ENCODE results near the gene ABLIM3.

The ABLIM3 gene

DNA sequence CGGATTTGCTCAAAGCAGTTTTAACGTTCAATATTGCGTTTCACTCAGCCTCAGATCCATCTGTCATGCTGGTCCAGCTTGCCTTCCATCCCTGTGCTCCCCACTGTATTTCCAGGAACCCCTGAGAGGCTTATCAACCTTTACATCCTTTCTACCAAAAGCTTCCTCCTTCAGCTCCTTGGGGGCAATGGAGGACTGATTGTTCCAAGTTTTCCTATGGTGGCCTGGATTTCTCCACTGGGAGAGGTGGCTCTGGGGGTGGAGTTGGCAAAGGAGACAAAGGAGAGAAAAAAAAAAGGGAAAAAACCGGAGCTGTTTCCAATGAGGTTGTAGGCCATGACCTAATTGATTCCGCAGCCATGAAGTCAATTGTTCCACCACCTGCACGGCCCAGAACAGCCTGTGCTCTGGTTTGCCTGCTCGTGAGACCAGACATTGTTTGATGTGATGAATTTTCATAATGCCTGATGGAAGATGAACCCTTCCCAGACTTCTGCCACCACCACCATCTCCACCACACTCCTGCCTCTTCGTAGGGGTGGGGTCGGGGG is 54.1 kb downstream of the ABLIM3 start:
- DNase-seq = no peak

DNA sequence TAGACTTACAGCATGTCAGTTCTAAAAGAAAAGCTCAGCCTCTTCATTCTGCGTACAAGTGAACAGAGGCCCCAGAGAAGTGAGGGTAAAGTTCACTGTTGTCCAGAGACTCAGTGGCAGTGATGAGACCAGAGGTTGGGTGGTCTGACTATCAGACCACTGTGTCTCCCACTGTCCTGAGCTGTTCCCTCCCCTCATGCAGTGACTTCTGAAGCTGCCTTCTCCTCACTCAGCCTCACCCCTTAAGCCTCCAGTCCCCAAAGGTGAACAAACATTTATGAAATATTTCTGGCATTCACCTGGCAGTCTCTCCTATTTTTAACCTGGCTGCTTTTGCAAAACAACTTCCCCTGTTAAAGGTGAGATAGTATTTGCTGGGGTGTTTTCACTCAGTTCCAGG is 54.7 kb downstream of the ABLIM3 start:
- no peak for DNase-seq

DNA sequence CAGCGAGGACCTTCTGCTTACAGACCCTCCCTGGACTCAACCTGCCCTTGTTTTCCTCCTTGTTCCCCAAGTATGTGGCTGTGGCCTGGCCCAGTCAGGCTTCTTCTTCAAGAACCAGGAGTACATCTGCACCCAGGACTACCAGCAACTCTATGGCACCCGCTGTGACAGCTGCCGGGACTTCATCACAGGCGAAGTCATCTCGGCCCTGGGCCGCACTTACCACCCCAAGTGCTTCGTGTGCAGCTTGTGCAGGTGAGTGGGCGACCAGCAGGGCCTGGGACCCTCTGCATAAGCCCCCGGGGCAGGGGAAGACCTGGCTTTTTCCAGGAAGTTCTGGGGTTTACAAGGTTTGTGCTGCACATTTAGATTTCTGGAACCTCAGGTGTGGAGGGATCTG is 56.9 kb downstream of the ABLIM3 start:
- DNase-seq = no peak

DNA sequence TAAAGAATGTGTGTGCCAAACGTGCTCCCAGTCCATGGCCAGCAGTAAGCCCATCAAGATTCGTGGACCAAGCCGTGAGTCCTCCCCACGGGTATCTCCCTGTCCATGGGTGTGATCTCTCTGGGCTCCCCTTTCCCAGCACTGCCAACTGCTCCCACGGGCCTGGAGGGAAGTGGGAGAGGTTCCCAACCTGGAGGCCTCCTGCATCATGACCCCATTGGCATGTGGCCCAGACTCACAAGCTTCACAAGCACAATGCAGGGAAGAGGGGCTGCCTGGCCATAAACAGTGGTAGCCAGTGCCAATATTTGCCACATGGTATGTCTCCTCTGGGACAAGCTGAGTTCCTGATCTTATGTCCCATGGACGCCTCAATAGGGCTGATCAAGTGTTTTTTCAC is 59.1 kb downstream of the ABLIM3 start:
- DNase-seq = no peak

DNA sequence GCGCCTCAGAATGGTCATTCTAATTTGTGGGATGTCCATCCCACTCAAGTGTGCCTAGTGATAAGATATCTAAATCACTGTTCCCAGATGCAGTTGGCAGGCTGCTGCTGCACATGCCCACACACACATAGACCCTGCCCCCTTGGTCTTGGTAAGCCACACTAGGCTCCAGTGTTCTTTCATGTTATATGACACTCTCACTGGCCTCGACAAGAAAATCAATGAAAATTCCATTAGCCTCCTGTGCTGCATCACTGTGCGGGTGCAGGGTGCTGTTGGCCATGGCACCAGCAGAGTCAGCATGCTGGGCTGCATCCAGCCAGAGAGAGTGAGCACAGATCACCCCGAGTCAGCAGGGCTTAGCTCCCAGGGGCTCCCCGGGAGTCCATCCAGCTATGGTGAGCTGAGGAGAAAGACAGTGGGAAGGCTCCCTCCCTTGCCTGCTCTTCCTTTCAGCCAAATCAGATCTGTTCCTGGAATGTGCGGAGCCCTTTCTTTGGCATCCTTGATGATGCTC is 59.9 kb downstream of the ABLIM3 start:
- DNase-seq = no peak

DNA sequence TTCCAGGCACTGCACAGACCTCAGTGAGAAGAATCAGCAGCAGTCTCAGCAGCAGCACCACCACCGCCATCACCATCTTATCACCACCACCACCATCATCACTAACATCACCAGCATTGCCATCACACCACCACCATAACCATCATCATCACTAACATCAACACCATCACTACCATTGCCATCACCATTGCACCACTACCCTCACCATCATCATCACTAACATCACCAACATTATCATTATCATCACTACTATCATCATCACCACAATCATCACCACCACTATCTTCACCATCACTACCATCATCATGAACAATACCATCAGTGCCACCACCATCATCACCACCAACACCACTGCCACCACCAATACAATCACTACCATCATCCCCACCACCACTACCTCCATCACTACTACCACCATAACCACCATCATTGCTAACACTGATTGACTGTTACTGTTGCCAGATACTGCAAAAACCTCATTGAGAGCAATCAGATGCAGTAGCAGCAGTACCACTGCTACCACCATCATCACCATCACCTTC is 61.7 kb downstream of the ABLIM3 start:
- DNase-seq = no peak

DNA sequence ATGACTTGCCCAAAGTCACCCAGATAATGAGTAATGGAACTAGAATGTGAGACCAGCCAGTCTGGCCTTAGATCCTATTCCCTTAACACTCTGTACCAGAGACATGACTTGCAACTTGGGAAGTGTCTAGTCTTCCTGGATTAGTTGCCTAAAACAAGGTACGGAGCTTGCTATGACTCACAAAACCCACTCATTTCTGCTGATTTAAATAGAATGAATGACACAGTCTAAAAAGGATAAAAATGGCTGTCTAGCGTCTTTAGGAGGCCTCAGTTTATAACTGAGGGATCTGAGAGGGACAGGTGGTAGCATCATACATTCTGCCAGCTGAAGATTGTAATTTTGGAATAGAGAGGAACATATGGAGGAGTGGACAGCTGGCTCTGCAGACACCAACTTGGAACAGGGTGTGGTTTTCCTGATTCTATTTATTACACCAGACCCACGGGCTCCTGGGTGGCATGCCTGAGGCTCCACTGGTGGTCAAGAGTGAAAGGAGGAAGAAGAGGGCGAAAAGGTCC is 62.7 kb downstream of the ABLIM3 start:
- DNase-seq = no peak

DNA sequence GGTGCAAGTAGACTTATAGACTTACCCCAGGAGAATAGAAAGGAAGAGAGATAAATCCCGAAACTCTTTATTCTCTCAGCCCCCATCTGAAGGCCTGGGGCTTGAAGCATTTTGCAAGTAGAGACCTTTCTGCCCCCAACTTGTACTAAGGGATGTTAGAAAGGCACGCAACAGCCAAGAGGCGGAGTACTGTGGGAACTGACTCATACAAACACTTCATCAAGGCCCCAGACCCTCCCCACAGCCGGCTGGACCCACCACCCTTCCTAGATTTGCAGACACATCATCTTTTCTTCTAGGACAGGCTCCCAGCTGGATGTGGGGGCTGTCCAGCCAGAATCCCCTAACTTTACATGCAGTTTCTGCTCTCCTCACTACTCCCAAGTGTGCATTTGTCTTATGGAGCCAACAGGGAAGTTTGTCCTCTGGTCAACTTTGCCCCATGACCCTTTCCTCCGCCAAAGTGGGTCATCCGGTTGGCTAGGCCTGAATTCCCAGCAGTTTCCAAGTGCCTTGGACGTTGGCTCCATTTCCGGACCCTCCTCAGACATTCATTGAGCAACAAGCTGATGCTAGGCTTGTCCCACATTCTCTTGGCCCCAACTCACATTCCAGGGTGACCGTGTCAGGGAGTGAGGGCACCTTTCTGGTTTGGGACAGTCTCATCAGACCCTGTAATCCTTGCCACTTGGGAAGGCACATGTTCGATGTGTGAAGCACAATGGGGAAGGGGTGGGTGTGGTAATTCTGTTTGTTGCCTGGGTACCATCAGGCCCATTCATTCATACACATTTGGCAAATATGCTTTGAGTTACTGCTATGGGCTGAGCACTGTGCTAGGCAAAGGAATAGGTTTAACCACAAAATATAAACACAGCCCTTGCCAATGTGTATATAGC is 64.6 kb downstream of the ABLIM3 start:
- DNase-seq = no peak

DNA sequence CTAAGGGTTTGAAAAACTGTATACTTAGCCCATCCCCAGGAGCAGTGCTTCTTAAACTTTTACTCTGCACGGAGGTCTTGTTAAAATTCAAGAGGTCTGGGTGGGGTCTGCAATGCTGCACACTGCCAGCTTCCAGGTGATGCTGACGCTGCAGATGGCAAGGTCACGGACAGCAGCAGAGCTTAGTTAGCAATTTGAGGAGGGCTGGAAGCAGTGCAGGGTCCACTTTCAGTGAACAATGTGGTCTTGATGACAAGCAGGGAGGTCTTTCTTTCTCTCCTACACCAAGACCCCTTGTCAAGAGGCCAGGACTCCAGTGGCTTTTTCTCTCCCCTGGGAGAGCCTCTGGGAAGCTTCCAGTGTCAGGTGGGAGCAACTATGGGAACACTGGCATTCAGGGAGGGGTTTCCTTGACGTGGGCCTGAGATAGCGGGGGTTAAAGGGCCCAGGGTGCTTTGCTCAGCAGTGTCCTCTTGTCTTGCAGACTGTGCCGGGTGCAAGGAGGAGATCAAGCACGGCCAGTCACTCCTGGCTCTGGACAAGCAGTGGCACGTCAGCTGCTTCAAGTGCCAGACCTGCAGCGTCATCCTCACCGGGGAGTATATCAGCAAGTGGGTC is 65.3 kb downstream of the ABLIM3 start:
- DNase-seq = no peak

DNA sequence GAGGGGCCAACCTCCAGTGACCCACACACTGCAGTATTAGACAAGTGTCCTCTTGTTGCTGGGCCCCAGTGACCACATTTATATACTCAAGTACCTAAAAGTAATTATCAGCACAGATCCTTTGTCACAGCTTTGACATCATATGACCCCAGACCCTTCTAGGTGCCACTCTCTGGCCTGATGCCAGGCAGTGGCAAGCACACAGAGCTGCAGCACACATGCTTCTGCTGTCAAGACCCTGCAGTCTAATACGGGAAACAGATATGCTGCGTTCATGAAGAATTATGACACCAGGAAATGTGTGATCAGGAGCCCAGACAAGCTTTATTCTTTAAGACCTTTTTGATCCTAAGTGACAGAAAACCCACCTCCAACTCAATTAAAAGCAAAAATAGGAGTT is 66.5 kb downstream of the ABLIM3 start:
- no peak for DNase-seq

DNA sequence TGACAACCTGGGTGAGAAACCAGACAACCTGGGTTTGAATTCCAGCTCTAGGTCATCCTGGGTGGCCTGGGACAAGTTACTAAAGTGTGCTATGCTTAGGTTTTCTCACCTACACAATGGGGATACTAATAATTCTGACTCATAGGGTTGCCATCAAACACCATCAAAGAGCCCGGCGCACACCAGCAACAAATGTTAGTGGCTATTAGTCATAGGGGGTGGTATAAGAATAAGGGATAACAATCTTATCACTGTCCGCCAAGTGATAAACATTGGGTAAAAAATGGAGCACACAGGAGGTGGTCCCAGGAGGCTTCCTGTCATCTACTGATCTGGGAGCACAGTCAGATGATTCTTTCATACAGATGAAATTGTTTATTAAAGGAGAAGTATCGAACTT is 68.9 kb downstream of the ABLIM3 start:
- DNase-seq = no peak

DNA sequence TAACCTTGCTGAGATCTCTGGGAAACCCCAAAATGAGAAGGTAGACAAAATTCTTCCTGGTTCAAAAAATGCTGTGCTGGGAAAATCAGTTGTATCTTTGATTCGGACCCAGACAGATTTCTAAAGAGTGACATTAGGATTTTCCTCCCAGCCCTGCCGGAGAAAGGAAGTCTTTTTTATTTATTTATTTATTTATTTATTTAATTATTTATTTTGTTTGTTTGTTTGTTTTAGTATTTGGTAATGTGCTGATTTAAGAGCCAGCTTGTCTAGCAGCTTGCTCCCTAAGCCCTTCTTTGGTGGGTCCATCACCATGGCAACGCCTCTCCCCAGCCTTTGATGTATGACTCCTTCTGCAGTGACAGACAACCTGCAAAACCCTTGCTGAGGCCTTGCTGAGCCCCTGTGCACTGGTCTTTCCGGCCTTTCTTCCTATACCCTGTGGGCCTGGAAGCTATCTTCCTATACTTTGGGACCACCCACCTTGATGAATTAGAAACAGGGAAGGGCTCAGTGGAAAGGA is 69.7 kb downstream of the ABLIM3 start:
- DNase-seq = no peak

DNA sequence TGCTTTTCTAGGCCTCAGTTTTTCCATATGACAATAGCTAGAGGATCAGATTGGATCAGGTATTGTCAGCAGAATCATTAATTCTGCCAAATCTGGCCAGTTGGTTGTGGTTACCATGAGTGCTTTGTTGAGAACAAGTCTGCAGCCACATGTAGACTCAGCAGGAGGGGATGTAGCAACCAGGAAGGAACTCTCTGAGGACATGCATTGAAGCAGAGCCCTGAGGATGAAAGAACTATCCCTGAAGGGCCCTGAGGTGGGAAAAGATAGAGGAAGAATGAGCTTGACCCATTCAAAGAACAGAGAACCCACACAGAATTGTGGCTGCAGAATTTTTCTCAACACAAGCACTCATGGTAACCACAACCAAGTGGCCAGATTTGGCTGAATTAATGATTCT is 70.3 kb downstream of the ABLIM3 start:
- DNase-seq = no peak

DNA sequence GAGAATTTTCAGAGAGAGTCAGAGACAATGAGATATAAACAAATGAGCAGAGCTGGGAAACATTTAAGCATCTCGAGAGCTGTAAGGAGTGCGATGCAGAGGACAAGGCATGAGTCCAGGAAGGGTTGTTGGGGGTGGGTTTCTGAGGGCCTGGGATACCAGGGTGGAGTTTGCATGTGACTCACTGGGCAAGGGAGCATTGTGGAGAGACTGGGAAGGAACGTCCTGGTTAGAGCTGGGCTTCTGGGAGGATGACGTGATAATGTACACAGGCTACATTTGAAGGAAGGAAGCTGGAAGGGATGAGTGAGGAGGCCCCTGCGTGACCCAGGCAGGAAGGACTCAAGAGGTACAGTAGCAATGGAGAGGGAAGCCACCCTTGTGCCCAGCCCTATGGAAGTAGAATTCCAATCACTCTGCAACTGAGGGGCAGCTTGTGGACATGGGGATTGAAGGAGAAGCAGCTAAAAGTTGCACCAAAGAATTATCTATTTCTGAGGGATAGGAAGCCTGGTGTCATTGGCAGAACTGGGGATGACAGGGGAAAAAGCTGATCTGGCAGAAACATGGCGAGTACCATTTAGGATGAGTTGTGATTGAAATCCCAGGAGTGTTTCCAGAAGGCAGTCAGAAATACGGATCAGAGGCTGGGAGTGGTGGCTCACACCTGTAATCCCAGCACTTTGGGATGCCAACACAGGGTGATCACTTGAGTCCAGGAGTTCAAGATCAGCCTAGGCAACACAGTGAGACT is 71.1 kb downstream of the ABLIM3 start:
- DNase-seq = no peak

DNA sequence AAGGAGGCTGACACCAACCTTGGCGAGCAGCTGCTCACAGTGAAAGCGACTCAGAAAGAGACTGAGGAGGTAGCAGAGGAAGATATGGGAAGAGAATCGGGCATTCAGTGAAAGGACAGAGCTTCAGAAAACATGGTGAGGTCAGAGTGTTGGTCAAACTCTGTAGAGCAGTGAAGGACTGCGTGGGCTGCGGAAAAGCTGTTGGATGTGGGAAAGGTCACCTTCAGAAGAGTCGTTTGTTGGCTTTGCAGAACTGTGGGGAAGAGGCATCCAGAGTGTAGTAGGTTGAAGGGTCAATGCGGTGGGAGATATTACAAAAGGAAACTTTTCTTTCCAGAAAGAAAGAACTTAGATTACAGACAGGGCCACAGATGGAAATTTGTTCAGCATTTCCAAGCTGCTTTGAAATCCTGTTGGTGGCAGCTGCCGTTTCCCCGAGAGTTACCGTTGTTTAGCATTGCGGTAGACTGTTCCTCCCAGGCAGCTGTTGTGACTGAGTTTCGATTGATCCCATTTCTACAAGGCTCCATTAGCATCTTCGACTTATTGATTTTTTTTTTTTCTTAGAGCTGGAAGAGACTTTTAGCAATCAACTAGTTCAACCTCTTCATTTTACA is 72.1 kb downstream of the ABLIM3 start:
- DNase-seq = no peak

DNA sequence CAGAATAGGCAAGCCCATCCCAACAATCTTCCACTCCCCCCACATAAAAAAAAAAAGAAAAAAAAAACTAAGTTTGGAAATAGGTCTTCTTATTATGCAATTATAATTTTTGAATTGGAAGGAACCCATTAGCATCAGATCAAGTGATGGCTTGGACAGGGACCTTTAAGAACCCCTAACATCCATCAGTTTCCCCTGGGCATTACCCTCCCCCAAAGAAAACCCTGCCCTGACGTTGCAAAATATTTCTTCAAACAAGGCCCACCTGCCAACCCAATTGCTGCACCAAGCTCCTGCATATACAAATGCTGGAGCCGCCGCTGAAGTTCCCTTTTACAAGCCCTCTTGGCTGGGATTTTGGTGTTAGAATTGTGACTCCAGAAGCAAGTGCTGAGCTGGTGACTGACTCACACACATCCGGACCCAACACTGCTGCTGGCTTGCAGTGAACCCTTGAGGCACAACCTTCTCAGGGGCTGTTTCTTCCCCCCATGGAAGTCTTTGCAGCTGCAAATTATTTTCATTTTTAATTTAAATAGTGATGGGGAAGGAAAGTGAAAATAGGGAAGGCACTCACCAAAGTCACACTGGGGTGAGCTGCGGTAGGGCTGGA is 74.3 kb downstream of the ABLIM3 start:
- DNase-seq = no peak

DNA sequence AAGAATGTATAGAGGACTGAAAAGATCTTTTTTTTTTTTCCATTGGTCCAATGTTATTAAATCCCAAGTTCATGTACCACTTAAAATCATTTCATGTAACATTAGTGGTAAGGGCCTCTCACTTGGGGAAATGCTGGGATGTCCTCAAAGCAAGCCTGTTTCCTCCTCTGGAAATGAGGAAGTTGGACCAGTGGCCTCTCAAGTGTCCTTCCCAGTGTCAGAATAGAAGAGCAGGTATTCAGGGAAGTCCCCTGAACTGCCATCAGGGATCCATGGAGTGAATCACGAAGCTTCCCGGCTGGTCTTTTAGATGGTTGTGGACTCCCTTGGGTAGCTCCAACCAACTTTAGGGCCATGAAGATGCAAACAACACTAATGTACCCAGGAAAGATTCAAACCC is 75.2 kb downstream of the ABLIM3 start:
- no peak for DNase-seq

DNA sequence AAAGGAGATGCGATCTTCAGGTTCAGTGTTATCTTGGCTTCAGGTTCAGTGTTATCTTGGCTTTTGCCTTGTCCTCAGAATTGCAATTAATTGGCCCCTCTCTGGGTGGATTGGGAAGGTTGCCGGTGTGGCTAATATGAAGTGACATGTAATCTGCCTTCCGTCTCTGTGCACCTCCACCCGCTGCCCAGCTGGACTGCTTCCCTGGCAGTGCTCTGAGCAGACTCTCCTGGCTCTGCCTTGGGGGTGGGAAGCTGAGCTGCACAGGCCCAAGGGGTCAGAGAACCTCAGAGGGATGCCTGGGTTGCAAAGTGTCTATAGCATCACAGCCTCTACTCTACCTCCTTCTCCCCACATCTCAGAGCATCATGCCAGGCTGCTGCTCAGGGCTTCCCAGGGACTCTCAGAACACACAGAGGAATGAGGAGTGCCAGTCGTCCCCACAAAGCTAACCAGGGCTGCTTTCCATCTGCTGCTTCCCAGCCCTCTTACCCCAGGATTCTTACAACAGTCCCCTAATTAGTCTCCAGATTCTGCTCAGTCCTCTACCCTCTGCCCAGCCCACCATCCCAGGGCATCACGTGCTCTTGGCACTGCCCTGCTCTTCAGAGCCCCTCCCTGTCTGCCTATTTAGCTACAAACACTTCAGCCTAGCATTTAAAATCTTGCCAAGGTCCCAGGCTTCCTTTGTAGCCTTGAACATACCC is 76.0 kb downstream of the ABLIM3 start:
- no peak for DNase-seq

DNA sequence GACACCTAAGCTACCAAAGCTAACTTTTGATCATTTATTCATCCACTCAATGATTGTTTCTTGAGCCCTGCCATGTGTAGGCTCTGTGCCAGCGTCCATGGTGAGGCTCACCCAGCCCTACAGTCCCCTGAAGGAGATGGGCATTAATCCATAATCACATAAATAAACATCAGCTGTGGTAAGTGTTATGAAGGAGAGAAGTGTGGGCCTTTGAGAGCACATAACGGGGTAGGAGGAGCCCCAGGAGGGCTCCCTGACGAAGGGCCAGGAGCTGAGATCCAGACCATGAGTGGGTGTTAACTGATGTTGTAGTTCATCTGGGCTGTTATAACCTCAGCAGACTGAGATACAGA is 76.5 kb downstream of the ABLIM3 start:
- no peak for DNase-seq

DNA sequence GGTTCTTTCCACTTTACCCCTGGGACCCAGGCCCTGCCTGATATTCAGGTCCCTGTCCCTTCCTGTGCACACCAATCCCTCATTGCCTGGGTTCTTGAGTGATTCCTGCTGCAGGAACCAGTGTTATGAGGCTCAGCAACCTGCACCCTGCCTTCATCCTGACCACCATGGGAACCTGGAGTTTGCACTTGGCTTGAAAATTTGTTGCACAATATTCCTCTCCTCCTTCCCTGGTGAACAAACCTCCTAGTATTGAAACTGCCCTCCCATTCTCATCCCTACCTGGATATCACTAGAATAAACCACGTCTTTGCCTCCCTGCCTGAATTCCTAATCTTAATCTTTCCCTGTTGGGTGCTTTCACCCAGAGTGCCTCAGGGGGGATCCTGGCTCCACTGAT is 78.3 kb downstream of the ABLIM3 start:
- DNase-seq = no peak

DNA sequence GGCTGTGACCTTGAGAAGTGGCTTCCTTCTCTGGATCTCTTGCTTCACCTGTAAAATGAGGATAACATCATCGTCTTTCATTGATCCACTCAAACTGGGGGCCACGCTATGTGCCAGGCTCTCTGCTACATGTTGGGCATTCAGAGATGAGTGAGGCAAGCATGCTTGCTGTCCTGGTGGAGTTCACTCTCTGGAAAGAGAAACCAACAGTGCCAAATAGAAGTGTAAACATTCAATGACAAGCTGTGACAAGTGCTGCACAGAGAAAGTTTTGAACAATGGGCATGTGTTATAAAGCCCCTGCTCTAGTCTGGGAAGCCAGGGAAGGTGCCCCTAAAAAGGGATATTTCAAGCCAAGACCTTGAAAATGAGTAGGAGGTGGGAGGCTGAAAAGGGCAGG is 79.5 kb downstream of the ABLIM3 start:
- DNase-seq = no peak

Measured in activated CD8-positive, alpha-beta memory T cell treated with anti-CD3 and anti-CD28 coated beads for 24 hours (primary cell).